GM06990 (cell line): ENCODE results near the gene SEC16B.

ENCODE experiments used
- DNase-seq: peaks from one replicate; pipeline ENCODE4 v3.0.0-alpha.2; 2011; ENCODE audit not compliant: insufficient read length; ENCODE audit errors: extremely low read depth
- H3K27me3 ChIP-seq: replicated peaks from 2 replicates; pipeline ENCODE4 v1.6.0; 2011; ENCODE audit warnings: low read length; ENCODE audit not compliant: control insufficient read depth, insufficient read depth
- H3K36me3 ChIP-seq: 2 replicates; pipeline ENCODE4 v1.5.1; 2011; ENCODE audit warnings: low read length; ENCODE audit not compliant: control insufficient read depth, insufficient read depth
- H3K4me3 ChIP-seq: replicated peaks from 2 replicates; pipeline ENCODE4 v1.5.1; 2011; ENCODE audit warnings: low read depth, mild to moderate bottlenecking, control low read depth, low read length
- TF ChIP-seq, protein P1 (sequence below): IDR thresholded peaks from 2 replicates; pipeline ENCODE4 v1.5.1; 2011; ENCODE audit warnings: low read length, control low read depth, mild to moderate bottlenecking, inconsistent platforms; ENCODE audit not compliant: insufficient read depth, poor library complexity, severe bottlenecking

Gene SEC16B, protein sequence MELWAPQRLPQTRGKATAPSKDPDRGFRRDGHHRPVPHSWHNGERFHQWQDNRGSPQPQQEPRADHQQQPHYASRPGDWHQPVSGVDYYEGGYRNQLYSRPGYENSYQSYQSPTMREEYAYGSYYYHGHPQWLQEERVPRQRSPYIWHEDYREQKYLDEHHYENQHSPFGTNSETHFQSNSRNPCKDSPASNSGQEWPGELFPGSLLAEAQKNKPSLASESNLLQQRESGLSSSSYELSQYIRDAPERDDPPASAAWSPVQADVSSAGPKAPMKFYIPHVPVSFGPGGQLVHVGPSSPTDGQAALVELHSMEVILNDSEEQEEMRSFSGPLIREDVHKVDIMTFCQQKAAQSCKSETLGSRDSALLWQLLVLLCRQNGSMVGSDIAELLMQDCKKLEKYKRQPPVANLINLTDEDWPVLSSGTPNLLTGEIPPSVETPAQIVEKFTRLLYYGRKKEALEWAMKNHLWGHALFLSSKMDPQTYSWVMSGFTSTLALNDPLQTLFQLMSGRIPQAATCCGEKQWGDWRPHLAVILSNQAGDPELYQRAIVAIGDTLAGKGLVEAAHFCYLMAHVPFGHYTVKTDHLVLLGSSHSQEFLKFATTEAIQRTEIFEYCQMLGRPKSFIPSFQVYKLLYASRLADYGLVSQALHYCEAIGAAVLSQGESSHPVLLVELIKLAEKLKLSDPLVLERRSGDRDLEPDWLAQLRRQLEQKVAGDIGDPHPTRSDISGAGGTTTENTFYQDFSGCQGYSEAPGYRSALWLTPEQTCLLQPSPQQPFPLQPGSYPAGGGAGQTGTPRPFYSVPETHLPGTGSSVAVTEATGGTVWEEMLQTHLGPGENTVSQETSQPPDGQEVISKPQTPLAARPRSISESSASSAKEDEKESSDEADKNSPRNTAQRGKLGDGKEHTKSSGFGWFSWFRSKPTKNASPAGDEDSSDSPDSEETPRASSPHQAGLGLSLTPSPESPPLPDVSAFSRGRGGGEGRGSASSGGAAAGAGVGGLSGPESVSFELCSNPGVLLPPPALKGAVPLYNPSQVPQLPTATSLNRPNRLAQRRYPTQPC

DNA sequence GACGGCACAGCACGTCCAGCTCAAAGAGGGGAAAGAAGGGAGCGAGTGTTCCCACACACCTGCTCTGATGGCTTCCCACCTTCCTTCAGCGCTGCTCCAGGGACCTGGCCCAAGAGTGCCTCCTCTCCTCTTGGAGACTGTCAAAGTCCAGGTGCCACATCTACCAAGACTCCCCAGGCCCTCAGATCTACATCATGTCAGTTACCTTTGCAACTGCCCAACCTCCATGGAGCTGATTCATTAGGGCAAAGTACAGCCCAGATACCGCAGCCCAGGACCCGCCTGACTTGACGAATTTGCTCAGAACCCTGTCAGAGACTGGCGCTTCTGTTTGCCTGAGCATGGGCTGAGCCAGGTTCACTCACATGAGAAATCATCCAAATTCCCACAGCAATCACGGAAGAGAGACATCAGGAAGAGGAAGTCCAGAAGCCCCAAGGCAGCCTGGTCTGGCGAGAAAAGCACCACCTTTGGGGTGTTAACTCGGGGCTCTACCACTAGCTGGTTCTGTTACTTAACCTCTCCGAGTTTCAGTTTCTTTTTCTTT, at the start of gene SEC16B:
Gene SEC16B (minus strand): TSS at position 234 of the 547 bp plus-strand sequence. CDS start 2,077 bp downstream, outside the sequence.
- H3K27me3 ChIP-seq, result no peaks in the 10 kb centered on the region
- no peak within 1 kb of the TSS for H3K4me3 ChIP-seq
- H3K36me3 ChIP-seq, result no peaks in the 10 kb centered on the region
- DNase-seq, result no peak
- TF ChIP-seq, protein P1, sequence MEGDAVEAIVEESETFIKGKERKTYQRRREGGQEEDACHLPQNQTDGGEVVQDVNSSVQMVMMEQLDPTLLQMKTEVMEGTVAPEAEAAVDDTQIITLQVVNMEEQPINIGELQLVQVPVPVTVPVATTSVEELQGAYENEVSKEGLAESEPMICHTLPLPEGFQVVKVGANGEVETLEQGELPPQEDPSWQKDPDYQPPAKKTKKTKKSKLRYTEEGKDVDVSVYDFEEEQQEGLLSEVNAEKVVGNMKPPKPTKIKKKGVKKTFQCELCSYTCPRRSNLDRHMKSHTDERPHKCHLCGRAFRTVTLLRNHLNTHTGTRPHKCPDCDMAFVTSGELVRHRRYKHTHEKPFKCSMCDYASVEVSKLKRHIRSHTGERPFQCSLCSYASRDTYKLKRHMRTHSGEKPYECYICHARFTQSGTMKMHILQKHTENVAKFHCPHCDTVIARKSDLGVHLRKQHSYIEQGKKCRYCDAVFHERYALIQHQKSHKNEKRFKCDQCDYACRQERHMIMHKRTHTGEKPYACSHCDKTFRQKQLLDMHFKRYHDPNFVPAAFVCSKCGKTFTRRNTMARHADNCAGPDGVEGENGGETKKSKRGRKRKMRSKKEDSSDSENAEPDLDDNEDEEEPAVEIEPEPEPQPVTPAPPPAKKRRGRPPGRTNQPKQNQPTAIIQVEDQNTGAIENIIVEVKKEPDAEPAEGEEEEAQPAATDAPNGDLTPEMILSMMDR, result no peak

DNA sequence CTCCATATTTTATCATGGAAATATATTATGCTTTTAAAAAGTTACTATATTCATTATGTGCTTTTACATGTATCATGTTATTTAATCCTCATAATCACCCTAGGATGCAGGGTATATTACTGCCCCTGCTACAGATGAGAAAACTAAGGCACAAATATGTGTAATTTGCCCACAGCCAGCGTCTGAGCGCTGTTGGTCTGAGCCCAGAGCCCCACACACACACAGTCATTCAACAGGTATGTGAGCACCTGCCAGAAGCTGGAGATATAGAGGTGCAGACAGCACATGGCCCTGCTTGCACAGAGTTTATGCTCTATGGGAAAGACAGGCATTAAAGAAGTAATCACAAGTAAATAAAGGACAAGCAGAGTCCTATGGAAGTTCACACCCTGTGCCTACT, 49.8 kb upstream of the SEC16B start:
- DNase-seq, result no peak
- TF ChIP-seq, protein P1, result no peak

DNA sequence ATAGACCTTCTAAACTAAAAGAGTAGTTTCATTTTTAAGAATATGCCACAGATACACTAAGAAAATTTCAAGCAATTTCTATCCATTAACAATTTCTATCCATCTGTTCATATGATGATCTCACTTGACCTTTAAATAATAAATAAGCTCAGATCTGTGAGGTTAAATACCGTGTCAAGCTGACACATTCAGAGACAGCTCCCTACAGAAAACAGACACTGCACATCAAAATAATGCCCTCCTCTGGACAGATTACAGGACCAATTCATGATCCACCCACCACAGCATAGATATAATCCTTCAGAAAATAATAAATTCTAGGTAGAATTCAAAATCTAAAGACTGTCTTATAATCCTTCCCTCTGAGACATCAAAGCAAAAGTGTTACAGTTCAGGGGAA, 49.4 kb upstream of the SEC16B start:
- no peak for DNase-seq
- H3K27me3 ChIP-seq, result no peaks in the 10 kb centered on the region
- H3K4me3 ChIP-seq, result no peak overlapping the region
- H3K36me3 ChIP-seq, result no peaks in the 10 kb centered on the region
- TF ChIP-seq, protein P1, result no peak

More for the DNA sequence above, 49.8 kb upstream of the SEC16B start:
- H3K36me3 ChIP-seq, result no peaks in the 10 kb centered on the region
- no peak overlapping the region for H3K4me3 ChIP-seq
- no peaks in the 10 kb centered on the region for H3K27me3 ChIP-seq

DNA sequence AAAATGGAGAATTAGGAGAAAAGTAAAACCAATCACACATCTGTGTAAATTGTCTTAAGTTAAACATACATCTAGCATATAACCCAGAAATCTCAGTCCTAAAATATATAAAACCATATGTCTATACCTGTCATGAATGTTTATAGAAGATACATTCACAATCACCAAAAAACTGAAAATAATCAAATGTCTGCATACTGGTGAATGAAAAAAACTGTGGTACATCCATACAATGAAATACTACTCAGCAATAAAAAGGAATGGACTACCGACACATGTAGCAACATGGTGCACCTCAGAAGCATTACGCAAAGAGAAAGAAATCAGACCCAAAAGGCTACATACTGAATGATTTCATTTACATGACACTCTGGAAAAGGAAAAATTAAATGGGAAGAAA, 47.7 kb upstream of the SEC16B start:
- H3K36me3 ChIP-seq, result no peaks in the 10 kb centered on the region
- H3K4me3 ChIP-seq, result no peak overlapping the region
- no peaks in the 10 kb centered on the region for H3K27me3 ChIP-seq
- no peak for DNase-seq
- TF ChIP-seq, protein P1, result no peak

DNA sequence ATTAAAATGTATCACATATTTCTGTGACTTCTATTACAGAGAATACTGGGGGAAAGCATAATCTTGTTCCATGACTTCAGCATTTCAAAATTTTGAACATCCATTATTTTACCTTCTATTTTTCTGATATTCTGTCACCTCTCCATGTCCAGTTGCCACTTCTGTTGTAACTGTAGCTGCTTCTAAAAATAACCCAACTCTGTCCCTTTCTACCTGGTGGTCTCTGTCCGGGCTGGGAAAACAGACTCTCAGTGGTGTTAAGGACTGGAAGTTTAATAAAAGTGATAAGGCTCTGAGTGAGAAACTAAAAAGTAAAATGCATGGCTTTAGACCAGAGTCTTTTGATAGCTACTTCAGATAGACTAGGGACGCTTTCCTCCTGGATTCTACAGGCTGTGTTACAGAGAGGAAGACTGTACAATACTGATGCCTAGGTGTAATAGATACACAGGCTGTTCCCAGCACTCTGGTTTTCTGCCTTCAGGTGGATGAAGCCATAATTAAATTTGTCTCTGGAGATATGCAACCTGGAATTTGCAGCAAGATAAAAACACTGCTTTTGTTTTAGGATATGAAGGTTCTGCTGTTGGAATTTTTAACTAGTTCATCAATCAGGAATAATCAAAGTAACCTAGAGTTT, 42.1 kb upstream of the SEC16B start:
- H3K27me3 ChIP-seq, result no peaks in the 10 kb centered on the region
- TF ChIP-seq, protein P1, result no peak

More for the DNA sequence above, 42.1 kb upstream of the SEC16B start:
- no peaks in the 10 kb centered on the region for H3K36me3 ChIP-seq
- no peak overlapping the region for H3K4me3 ChIP-seq
- no peak for DNase-seq
